A673 (cell line): ENCODE measurements around the gene RNU6-9. TPM values are rescaled to one million over a fixed set of nuclear protein-coding genes. Genes with fewer than 3 reads are reported as not detected.

Experiments used
- BruUV-seq: library from RNA; stranded (reverse); fragments of 400-500 nt; replicated peaks from 2 replicates; lab custom pipeline; 2021; lab: Mats Ljungman, UMichigan
- CTCF ChIA-PET: fragments of 300-600 bp; sonication (Branson Sonifier 250); formaldehyde crosslinking; loops from one replicate; lab custom pipeline; 2022; ENCODE audit warnings: antibody characterized with exemption; lab: Charles Lee
- POLR2A ChIA-PET: fragments of 300-600 bp; sonication (Branson Sonifier 250); formaldehyde crosslinking; loops from one replicate; lab custom pipeline; 2022; ENCODE audit warnings: antibody characterized with exemption; ENCODE audit not compliant: low non-redundant PET; lab: Charles Lee
- DNase-seq: peaks from one replicate; pipeline ENCODE4 v3.0.0-alpha.2; 2015; ENCODE audit warnings: low spot score
- H3K27ac ChIP-seq: fragments of 200-600 bp; sonication (generic); 2 replicates; pipeline ENCODE4 v1.5.1; 2016; ENCODE audit warnings: mixed run types, low read depth, mild to moderate bottlenecking, mixed read lengths, antibody characterized with exemption, low read length; ENCODE audit not compliant: poor library complexity, severe bottlenecking
- H3K27me3 ChIP-seq: fragments of 200-600 bp; sonication (generic); replicated peaks from 2 replicates; pipeline ENCODE4 v1.6.1; 2017; ENCODE audit warnings: mixed run types, low read depth, mild to moderate bottlenecking, mixed read lengths, antibody characterized with exemption, low read length; ENCODE audit not compliant: insufficient read depth, poor library complexity
- H3K36me3 ChIP-seq: fragments of 200-600 bp; sonication (generic); 2 replicates; pipeline ENCODE4 v1.6.1; 2016; ENCODE audit warnings: mixed run types, mild to moderate bottlenecking, mixed read lengths, antibody characterized with exemption, low read length; ENCODE audit not compliant: insufficient read depth, poor library complexity, severe bottlenecking
- H3K4me1 ChIP-seq: fragments of 200-600 bp; sonication (generic); 2 replicates; pipeline ENCODE4 v1.6.1; 2017; ENCODE audit warnings: mixed run types, mild to moderate bottlenecking, mixed read lengths, antibody characterized with exemption, low read length; ENCODE audit not compliant: insufficient read depth, poor library complexity, severe bottlenecking
- H3K4me3 ChIP-seq: fragments of 200-600 bp; sonication (generic); 2 replicates; pipeline ENCODE4 v1.5.1; 2016; ENCODE audit warnings: low read depth, mixed run types, mild to moderate bottlenecking, mixed read lengths, low read length; ENCODE audit not compliant: poor library complexity, severe bottlenecking
- H3K9me3 ChIP-seq: fragments of 200-600 bp; sonication (generic); 2 replicates; pipeline ENCODE4 v1.6.1; 2016; ENCODE audit warnings: mixed run types, low read depth, mild to moderate bottlenecking, mixed read lengths, antibody characterized with exemption, low read length; ENCODE audit not compliant: poor library complexity, severe bottlenecking
- CTCF ChIP-seq: fragments of 300-800, 200-600 bp; sonication (generic); conservative IDR thresholded peaks from 2 replicates; pipeline ENCODE4 v1.5.1; 2017; ENCODE audit warnings: low read depth, mild to moderate bottlenecking, antibody characterized with exemption, low read length, moderate library complexity, mixed read lengths
- EZH2 ChIP-seq: fragments of 200-600 bp; sonication (generic); IDR thresholded peaks from 2 replicates; pipeline ENCODE4 v1.6.1; 2017; ENCODE audit warnings: borderline replicate concordance, low read depth, mild to moderate bottlenecking, mixed read lengths, antibody characterized with exemption, low read length; ENCODE audit not compliant: poor library complexity, severe bottlenecking
- intact Hi-C: fragments of 100-400 bp; cut with micrococcal nuclease; formaldehyde crosslinking; loops from one replicate; pipeline ENCODE4 v1.10.0; 2022; ENCODE audit not compliant: unreplicated experiment
- total RNA-seq: library from RNA; stranded (reverse); gene quantifications from 2 replicates; pipeline ENCODE4 v1.2.3, GENCODE V29; 2021

The RNU6-9 gene
- total RNA-seq, 1 experiment from 2014 or later, result not detected

DNA sequence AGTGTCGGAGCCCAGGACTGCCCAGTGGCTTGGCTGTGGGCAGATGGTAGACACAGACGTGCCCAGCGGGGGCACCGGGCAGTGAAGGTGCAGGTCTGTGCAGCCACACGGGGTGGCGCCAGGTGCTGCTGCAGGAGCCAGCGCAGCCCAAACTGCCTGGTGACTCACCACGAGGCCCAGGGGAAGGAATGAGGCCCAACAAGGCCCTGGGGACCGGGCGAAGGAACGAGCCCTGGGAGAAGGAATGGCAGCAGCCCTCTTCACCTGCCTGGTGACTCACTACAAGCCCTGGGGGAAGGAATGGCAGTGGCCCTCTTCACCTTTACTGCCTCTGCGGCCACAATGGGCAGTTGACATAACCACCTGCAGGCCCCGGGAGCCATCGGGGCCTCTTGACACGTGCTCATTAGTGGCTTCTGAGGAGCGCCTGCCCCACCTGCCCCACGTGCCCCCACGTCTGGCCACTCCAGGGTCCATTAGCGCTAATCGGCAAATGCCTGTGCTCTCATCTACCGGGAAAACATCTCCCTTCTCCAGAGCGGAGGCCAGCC, 9.5 kb upstream of the RNU6-9 start:
- CTCF ChIA-PET, result no interaction called here
- TF ChIP-seq CTCF, result no peak
- no peak for TF ChIP-seq EZH2

GRCh38 chr19:884420-885211, 8.7 kb upstream of the RNU6-9 start:
- H3K27ac ChIP-seq, result no peak overlapping the region
- CTCF ChIA-PET, result no interaction called here
- H3K4me1 ChIP-seq, result no peaks in the 10 kb centered on the region
- DNase-seq, result no peak
- H3K4me3 ChIP-seq, result no peak overlapping the region
- BruUV-seq, result no TSS peak
- H3K9me3 ChIP-seq, result no peaks in the 10 kb centered on the region
- no peaks in the 10 kb centered on the region for H3K27me3 ChIP-seq
- peaks cover 45% of the 10 kb centered on the region for H3K36me3 ChIP-seq
- intact Hi-C loops, result no loop called here
- POLR2A ChIA-PET, result no interaction called here
- TF ChIP-seq CTCF (no peak), EZH2 (no peak)

More for the DNA sequence above, 9.5 kb upstream of the RNU6-9 start:
- Histone ChIP-seq H3K27ac (no peak overlapping the region), H3K9me3 (no peaks in the 10 kb centered on the region), H3K4me1 (no peaks in the 10 kb centered on the region), H3K4me3 (no peak overlapping the region), H3K36me3 (peaks cover 36% of the 10 kb centered on the region), H3K27me3 (no peaks in the 10 kb centered on the region)
- no peak for DNase-seq
- POLR2A ChIA-PET, result interaction anchor here (0.7 kb wide), 1 partner anchor 117 kb away, joined by 4 read pairs; no protein-coding TSS in a partner anchor
- intact Hi-C loops, result no loop called here
- no TSS peak for BruUV-seq

DNA sequence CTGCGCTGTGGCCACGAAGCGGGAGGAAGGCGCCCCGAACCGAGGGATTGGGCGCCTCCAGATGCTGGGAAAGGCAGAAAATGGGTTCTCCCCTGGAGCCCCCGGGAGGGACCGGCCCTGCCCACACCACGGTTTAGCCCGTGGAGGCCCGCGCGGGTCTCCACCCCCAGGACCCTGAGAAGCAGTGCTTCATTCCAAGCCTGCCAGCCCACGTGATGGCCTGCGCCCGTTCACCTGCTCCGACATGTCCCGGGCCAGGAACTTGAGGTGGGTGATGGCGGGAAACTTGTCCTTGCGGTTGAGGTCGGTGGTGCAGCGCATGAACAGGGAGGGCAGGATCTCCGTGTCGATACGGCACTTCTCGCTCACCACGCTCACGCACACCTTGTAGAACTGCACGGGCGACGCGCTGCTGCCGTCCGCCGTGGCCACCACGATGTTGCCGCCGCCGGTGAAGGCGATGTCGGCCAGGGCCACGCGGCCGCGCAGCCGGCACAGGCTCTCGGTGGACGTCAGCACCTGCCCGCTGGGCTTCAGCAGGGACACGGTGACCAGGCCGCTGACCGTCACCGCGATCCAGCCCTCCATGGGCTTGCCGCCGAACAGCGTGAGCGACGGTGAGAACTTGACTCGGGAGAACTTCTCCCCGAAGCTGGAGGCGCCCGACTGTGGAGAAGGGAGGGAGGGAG, 7.6 kb upstream of the RNU6-9 start:
- intact Hi-C loops, result no loop called here
- TF ChIP-seq CTCF (no peak), EZH2 (no peak)
- Histone ChIP-seq H3K9me3 (no peaks in the 10 kb centered on the region), H3K4me3 (no peak overlapping the region), H3K27ac (no peak overlapping the region), H3K4me1 (no peaks in the 10 kb centered on the region), H3K36me3 (peaks cover 48% of the 10 kb centered on the region), H3K27me3 (no peaks in the 10 kb centered on the region)
- ChIA-PET POLR2A (no interaction called here), CTCF (no interaction called here)
- no peak for DNase-seq
- BruUV-seq, result no TSS peak
